GM23338 (cell line): Measurements from ENCODE around the gene OR4N2. TPM values are rescaled to one million over a fixed set of nuclear protein-coding genes. Genes with fewer than 3 reads are reported as not detected.
A peak's percentile ranks its signal among the peaks of the same experiment; 100 is the strongest.

ENCODE experiments used
- ATAC-seq: fragments of 200-7000 bp; cut with Tn5 transposase; 3 replicates; pipeline ENCODE4 v1.9.1; 2020
- DNase-seq: peaks from one replicate; pipeline ENCODE4 v3.0.0-alpha.2; 2015; ENCODE audit warnings: low spot score
- H2AFZ ChIP-seq: fragments of 200-600 bp; sonication (generic); 2 replicates; pipeline ENCODE4 v1.8.0; 2016; ENCODE audit warnings: antibody characterized with exemption, mild to moderate bottlenecking, moderate library complexity
- H3F3A ChIP-seq: fragments of 200-600 bp; sonication (generic); replicated peaks from 2 replicates; pipeline ENCODE4 v1.8.0; 2017; ENCODE audit warnings: antibody characterized with exemption, mixed run types, low read depth
- H3K27ac ChIP-seq: fragments of 200-600 bp; sonication (generic); 2 replicates; pipeline ENCODE4 v1.6.1; 2016; ENCODE audit warnings: low read depth
- H3K27me3 ChIP-seq: fragments of 200-600 bp; sonication (generic); 2 replicates; pipeline ENCODE4 v1.8.0; 2016; ENCODE audit warnings: mild to moderate bottlenecking, mixed run types, moderate library complexity; ENCODE audit not compliant: insufficient read depth
- H3K36me3 ChIP-seq: fragments of 200-600 bp; sonication (generic); 2 replicates; pipeline ENCODE4 v1.8.0; 2016; ENCODE audit warnings: mild to moderate bottlenecking; ENCODE audit not compliant: insufficient read depth
- H3K4me1 ChIP-seq: fragments of 200-600 bp; sonication (generic); 2 replicates; pipeline ENCODE4 v1.8.0; 2016; ENCODE audit warnings: mild to moderate bottlenecking, moderate library complexity; ENCODE audit not compliant: insufficient read depth
- H3K4me2 ChIP-seq: fragments of 200-600 bp; sonication (generic); 2 replicates; pipeline ENCODE4 v1.7.1; 2017; ENCODE audit warnings: mixed run types
- H3K4me3 ChIP-seq: fragments of 200-600 bp; sonication (generic); 2 replicates; pipeline ENCODE4 v1.6.1; 2016; ENCODE audit warnings: mixed run types
- H3K79me2 ChIP-seq: fragments of 200-600 bp; sonication (generic); replicated peaks from 2 replicates; pipeline ENCODE4 v1.8.0; 2017; ENCODE audit warnings: mild to moderate bottlenecking; ENCODE audit not compliant: insufficient read depth
- H3K9me2 ChIP-seq: fragments of 200-600 bp; sonication (generic); 2 replicates; pipeline ENCODE4 v1.8.0; 2017; ENCODE audit not compliant: insufficient read depth
- H4K20me1 ChIP-seq: fragments of 200-600 bp; sonication (generic); replicated peaks from 2 replicates; pipeline ENCODE4 v1.8.0; 2017; ENCODE audit warnings: mild to moderate bottlenecking; ENCODE audit not compliant: insufficient read depth
- H3K27ac Mint-ChIP-seq: 2 replicates; pipeline ENCODE4 v1.8.0; 2020; ENCODE audit warnings: inconsistent platforms, mild to moderate bottlenecking, moderate library complexity, mixed read lengths
- H3K27me3 Mint-ChIP-seq: 3 replicates; pipeline ENCODE4 v1.8.0; 2022; ENCODE audit warnings: low read depth, mild to moderate bottlenecking, moderate library complexity, mixed read lengths, inconsistent platforms; ENCODE audit not compliant: insufficient read depth, poor library complexity
- H3K36me3 Mint-ChIP-seq: 3 replicates; pipeline ENCODE4 v1.8.0; 2021; ENCODE audit warnings: low read depth, mild to moderate bottlenecking, inconsistent platforms, moderate library complexity, mixed read lengths
- H3K4me1 Mint-ChIP-seq: 3 replicates; pipeline ENCODE4 v1.8.0; 2020; ENCODE audit warnings: mild to moderate bottlenecking, inconsistent platforms, mixed read lengths
- H3K4me3 Mint-ChIP-seq: 3 replicates; pipeline ENCODE4 v1.8.0; 2021; ENCODE audit warnings: moderate library complexity, mild to moderate bottlenecking, inconsistent platforms, mixed read lengths
- H3K9me3 Mint-ChIP-seq: 3 replicates; pipeline ENCODE4 v1.8.0; 2020; ENCODE audit warnings: moderate library complexity, mild to moderate bottlenecking, inconsistent platforms, mixed read lengths
- CTCF ChIP-seq, 2 experiments: fragments of 200-600 bp in 1 of 2; sonication (generic) in 1 of 2; conservative IDR thresholded peaks; 2 replicates each; pipeline versions ENCODE4 v1.5.1 to v1.6.1; 2016 to 2017; ENCODE audit warnings: antibody characterized with exemption in 2 of 2, low read depth in 2 of 2, mild to moderate bottlenecking in 2 of 2, moderate library complexity in 1 of 2
- ZNF331 ChIP-seq: fragments of 250-450 bp; sonication (Bioruptor Pico); IDR thresholded peaks from 2 replicates; pipeline ENCODE4 v1.5.0; 2020; ENCODE audit warnings: low read depth, mild to moderate bottlenecking, moderate library complexity
- polyA plus RNA-seq: library from polyadenylated mRNA; unstranded; fragments of >200 nt; fragmentation: Nextera tagmentation; extraction: Ambion mirVana; gene quantifications from 2 replicates; pipeline ENCODE4 v1.2.1, GENCODE V29; 2016
- total RNA-seq: library from RNA; depleted of rRNA; stranded (reverse); fragments of >200 nt; shearing (Covaris generic); gene quantifications from 2 replicates; pipeline ENCODE4 v1.2.3, GENCODE V29; 2014; rRNA removed

Gene OR4N2
- total and polyA plus RNA-seq, 2 experiments from 2014 or later: not detected

- Histone ChIP-seq H3K9me2 (no peaks in the 10 kb centered on the region), H3K27ac (no peak overlapping the region), H3K4me2 (no peak overlapping the region), H3K36me3 (peaks cover 28% of the 10 kb centered on the region), H3K27me3 (no peaks in the 10 kb centered on the region), H3K4me1 (no peaks in the 10 kb centered on the region), H3K4me3 (no peak overlapping the region), H3K79me2 (no peaks in the 10 kb centered on the region), H2AFZ (no peak overlapping the region), H3F3A (no peaks in the 10 kb centered on the region), H4K20me1 (no peaks in the 10 kb centered on the region)
- DNase-seq: peak; percentile 58
- peak in 1 of 2 experiments; percentile 97; a peak in 2 of 4 replicates for TF ChIP-seq CTCF (conservative IDR thresholded peaks at IDR 0.05; ENCODE audit: low read depth in 2 of 2)
- no peak for TF ChIP-seq ZNF331 (CRISPR knock-in tag)
- H3K27me3 Mint-ChIP-seq: peaks cover 5% of the 10 kb centered on the region
- no peaks in the 10 kb centered on the region; the same call in 1 of the 3 replicates for H3K9me3 Mint-ChIP-seq
- no peak for ATAC-seq
- no peak overlapping the region for H3K4me3 Mint-ChIP-seq
- no peak overlapping the region for H3K27ac Mint-ChIP-seq
- H3K4me1 Mint-ChIP-seq: no peaks in the 10 kb centered on the region
- H3K36me3 Mint-ChIP-seq: peaks cover 23% of the 10 kb centered on the region
These were observed 74.6 kb downstream of the OR4N2 start for GRCh38 chr14:19878029-19878642.

Other genes with a start within 250 kb of the OR4N2 start
- not detected in 2 replicates for gene OR11H2, start 89.9 kb upstream of the OR4N2 start, total RNA-seq
- not detected in 2 replicates for gene OR11H2, start 89.9 kb upstream of the OR4N2 start, polyA plus RNA-seq
- not detected in 2 replicates for gene OR4Q3, start 60.2 kb upstream of the OR4N2 start, total RNA-seq
- gene OR4Q3, start 60.2 kb upstream of the OR4N2 start, polyA plus RNA-seq: not detected in 2 replicates
- not detected in 2 replicates for gene OR4M1, start 30.3 kb upstream of the OR4N2 start, total RNA-seq
- not detected in 2 replicates for gene OR4M1, start 30.3 kb upstream of the OR4N2 start, polyA plus RNA-seq
- not detected in 2 replicates for gene OR4K2, start 71.4 kb downstream of the OR4N2 start, total RNA-seq
- gene OR4K2, start 71.4 kb downstream of the OR4N2 start, polyA plus RNA-seq: not detected in 2 replicates
- gene OR4K5, start 116.8 kb downstream of the OR4N2 start, total RNA-seq: not detected in 2 replicates
- not detected in 2 replicates for gene OR4K5, start 116.8 kb downstream of the OR4N2 start, polyA plus RNA-seq
- not detected in 2 replicates for gene OR4K1, start 127.1 kb downstream of the OR4N2 start, total RNA-seq
- gene OR4K1, start 127.1 kb downstream of the OR4N2 start, polyA plus RNA-seq: not detected in 2 replicates
- not detected in 2 replicates for gene OR4K15, start 171.8 kb downstream of the OR4N2 start, total RNA-seq
- not detected in 2 replicates for gene OR4K15, start 171.8 kb downstream of the OR4N2 start, polyA plus RNA-seq
- gene OR4Q2, start 198.4 kb downstream of the OR4N2 start, total RNA-seq: not detected in 2 replicates
- not detected in 2 replicates for gene OR4Q2, start 198.4 kb downstream of the OR4N2 start, polyA plus RNA-seq
- gene OR4K14, start 215.5 kb downstream of the OR4N2 start, total RNA-seq: not detected in 2 replicates
- not detected in 2 replicates for gene OR4K14, start 215.5 kb downstream of the OR4N2 start, polyA plus RNA-seq
- not detected in 2 replicates for gene OR4K13, start 232.3 kb downstream of the OR4N2 start, total RNA-seq
- gene OR4K13, start 232.3 kb downstream of the OR4N2 start, polyA plus RNA-seq: not detected in 2 replicates